HG03565 (cell line): ENCODE data around the gene ZBTB43.
"Not testable (repeated sequence)": the region's sequence is repeated elsewhere in the genome, so short reads cannot be mapped to it uniquely, and the experiment has no call there.

Source experiments
- ATAC-seq: cut with Tn5 transposase; IDR thresholded peaks from one replicate; pipeline ENCODE4 v1.9.1; 2021; ENCODE audit warnings: mild to moderate bottlenecking, moderate library complexity; ENCODE audit not compliant: unreplicated experiment

The ZBTB43 gene

GRCh38 chr9:126822873-126823272 lies 18.0 kb downstream of the ZBTB43 start:
- no peak for ATAC-seq

DNA sequence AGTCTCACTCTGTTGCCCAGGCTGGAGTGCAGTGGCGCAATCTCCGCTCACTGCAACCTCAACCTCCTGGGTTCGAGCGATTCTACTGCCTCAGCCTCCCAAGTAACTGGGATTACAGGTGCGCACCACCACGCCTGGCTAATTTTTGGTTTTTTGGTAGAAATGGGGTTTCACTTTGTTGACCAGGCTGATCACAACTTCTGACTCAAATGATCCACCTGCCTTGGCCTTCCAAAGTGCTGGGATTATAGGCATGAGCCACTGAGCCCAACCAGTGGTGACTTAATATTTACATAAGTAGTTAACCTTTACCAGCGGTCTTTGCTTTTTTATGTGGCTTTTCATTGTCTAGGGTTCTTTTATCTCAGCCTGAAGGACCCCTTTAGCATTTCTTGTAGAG lies 19.2 kb downstream of the ZBTB43 start:
- ATAC-seq = not testable (repeated sequence)

DNA sequence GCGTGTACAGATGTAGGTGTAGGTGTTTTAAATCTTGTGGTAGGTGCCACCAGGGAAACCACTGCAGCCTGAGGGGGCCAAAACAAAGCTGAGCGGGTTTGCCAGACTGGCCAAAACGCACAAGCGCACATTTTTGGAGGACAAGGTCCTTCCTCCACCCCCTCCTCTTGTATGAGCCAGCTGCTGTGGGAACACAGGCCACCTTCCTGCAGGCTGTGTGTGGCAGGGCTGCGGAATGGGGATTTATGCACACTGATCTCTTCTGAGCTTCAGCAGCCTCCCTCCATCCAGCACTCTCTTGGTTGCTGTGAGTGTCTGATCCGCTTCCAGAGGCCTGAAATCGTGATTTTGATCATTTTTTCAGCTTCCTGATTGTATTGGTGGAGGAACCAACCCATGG lies 22.4 kb downstream of the ZBTB43 start:
- ATAC-seq = no peak

GRCh38 chr9:126829035-126829434 lies 24.2 kb downstream of the ZBTB43 start:
- ATAC-seq = no peak

- no peak for ATAC-seq
Observed at GRCh38 chr9:126830827-126831226, 26.0 kb downstream of the ZBTB43 start.

DNA sequence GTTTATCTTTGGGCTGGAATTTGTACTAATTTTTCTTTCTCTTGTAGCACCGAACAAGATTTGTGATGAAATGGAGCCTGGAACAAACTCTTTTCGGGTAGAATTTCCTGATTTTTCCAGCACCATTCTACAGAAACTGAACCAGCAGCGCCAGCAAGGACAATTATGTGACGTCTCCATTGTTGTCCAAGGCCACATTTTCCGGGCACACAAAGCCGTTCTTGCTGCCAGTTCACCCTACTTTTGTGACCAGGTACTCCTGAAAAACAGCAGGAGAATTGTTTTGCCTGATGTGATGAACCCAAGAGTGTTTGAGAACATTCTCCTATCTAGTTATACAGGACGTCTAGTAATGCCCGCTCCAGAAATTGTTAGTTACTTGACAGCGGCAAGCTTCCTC lies 27.6 kb downstream of the ZBTB43 start:
- no peak for ATAC-seq

DNA sequence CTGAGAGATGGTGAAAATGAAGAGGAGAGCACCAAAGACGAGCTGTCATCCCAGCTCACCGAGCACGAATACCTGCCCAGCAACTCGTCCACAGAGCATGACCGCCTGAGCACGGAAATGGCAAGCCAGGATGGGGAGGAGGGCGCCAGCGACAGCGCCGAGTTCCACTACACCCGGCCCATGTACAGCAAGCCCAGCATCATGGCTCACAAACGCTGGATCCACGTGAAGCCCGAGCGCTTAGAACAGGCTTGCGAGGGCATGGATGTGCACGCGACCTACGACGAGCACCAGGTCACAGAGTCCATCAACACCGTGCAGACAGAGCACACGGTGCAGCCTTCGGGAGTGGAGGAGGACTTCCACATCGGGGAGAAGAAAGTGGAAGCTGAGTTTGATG lies 28.2 kb downstream of the ZBTB43 start:
- ATAC-seq = no peak

GRCh38 chr9:126833710-126834345 lies 29.0 kb downstream of the ZBTB43 start:
- no peak for ATAC-seq

- no peak for ATAC-seq
Observed at GRCh38 chr9:126834672-126835071, 29.8 kb downstream of the ZBTB43 start.

- ATAC-seq = no peak
Observed at GRCh38 chr9:126836216-126836615, 31.4 kb downstream of the ZBTB43 start.

- ATAC-seq = no peak
Observed at GRCh38 chr9:126838055-126838811, 33.4 kb downstream of the ZBTB43 start.

DNA sequence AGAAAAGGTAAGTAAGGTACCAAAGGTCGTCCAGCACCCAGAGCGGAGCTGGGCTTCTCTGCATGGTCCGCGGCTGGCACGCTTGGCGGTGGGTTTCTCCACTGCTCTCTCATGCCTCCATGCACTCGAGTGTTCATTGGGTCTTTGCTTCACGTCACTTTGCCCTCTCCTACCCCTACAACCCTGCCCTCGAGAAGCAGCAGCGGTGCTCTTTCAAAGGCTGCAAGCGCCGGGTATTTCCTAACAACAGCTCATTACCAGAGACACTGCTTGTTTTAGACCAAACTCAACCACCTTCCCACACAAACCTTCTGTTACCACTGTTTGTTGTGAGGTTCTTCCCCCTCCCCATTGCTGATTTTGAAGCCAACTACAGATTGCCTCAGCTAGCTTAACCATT lies 34.1 kb downstream of the ZBTB43 start:
- no peak for ATAC-seq

- no peak for ATAC-seq
Observed at GRCh38 chr9:126839301-126839700, 34.5 kb downstream of the ZBTB43 start.

GRCh38 chr9:126842220-126842842 lies 37.5 kb downstream of the ZBTB43 start:
- no peak for ATAC-seq

DNA sequence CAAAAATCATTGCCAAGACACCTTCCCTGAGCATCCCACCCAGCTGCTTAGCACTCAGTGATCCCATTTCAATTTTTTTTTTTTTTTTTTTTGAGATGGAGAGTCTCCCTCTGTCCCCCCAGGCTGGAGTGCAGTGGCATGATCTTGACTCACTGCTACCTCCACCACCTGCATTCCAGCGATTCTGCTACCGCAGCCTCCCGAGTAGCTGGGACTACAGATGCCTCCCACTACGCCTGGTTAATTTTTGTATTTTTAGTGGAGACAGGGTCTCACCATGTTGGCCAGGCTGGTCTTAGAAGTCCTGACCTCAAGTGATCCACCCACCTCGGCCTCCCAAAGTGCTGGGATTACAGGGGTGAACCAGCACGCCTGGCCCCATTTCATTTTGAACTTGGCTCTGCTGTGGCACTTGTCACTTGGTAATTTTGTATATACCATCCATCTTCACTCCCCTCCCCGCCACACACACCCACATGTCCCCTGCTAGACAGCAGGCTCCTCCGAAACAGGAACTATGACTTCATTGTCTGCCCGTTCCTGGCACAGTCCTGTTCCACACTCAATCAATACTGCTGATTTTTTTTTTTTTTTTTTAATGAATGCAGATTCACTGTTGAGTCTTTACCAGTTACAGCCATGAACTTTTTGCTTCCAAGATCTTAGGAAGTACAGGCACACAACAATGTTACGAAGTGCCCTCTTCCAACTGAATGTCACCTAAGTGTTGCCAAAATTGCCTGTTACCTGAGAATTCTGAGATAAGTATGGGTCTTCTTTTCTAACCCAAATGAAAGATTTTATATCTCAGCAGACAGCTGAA lies 38.3 kb downstream of the ZBTB43 start:
- ATAC-seq = no peak

- ATAC-seq = no peak
Observed at GRCh38 chr9:126844085-126844484, 39.2 kb downstream of the ZBTB43 start.

- no peak for ATAC-seq
Observed at GRCh38 chr9:126847051-126847450, 42.2 kb downstream of the ZBTB43 start.

DNA sequence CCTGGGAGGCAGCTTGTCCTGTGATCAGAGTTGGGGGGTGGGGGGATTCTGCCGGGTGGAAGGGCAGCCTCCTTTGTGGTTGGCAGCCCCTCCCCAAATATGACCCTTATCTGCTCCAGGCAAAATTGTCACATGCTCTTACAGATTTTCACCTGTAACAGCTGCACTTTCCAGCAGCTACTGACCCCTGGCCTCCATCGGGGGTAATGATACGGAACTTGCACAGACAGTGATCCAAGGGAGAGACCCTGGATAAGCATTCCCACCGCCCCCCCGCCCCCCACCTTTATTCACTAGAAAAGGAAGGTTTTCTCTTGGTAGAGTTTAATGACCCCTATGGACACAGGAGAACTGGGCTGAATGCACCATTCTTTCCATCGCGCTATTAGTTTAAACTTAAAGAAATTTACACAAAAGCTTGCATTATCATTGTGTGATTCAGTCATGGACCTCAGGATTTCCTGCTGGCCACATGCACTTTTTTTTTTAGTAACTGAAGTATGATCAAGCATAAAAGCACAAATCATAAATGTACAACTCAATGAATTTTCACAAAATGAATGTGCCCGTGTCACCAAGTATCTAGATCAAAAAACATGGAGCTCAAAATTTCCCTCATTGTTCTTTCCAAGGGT lies 44.9 kb downstream of the ZBTB43 start:
- ATAC-seq = no peak

DNA sequence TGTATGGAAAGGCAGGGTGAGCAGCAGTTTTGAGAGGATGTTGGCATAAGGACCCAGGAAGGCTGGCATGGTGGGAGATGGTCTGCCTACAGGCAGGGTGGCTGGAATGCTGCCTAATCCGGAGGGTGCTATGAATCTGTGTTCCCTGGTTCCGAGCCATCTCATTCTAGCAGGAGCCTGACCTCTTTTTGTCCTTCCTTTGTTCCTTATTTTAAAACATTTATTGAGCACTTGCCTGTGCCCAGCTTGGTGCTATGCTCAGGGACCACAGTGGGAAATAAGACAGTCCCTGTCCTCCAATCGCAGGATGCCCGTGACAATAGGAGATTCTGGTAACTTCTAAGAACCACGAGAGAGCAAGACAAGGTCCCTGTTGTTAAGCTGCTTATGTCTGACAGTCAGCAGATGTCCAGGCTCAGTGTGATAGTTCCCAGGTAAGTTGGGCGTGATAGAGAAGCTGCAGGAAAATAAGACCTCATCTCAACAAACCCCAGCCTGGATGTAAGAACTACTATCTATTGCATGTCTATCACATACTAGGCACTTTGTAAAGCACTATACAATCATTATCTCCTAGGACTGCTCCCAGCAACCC lies 46.5 kb downstream of the ZBTB43 start:
- no peak for ATAC-seq

DNA sequence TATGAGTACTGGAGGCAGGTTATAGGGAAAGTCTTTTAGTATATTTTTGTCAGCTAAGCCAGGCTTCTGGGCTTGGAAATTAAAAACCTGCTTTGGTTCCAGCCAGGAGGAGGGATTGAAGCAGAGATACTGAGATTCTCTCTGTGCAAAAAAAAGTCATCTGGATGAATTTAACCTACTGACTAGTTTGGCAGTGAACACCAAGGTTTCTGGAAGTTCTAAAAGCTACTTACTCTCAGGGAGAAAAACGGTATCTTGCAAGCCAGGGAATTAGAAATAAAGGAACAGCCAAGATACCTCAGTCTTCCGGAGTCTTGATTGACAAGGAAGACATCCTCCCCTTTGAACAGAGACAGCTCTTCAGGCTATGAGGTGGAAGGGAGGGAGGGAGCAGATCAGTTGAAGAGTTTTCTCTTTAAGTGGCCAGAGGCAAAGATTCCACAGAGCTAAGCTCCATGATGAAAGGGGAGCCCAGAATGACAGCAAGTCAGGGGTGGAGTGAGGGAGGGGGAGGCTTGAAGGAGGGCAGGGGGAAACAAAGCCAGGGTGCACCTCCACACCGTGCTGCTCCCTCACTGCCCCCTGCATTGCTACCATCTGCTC lies 47.3 kb downstream of the ZBTB43 start:
- ATAC-seq = no peak
